HEK293T (cell line): ENCODE data around the gene TWNK.
A peak's percentile ranks its signal among the peaks of the same experiment; 100 is the strongest.

ENCODE experiments used
- CTCF ChIA-PET: fragments of 350-600 bp; formaldehyde crosslinking; extraction: SDS; loops from one replicate; lab custom pipeline; 2021; ENCODE audit warnings: antibody characterized with exemption, inconsistent platforms; lab: Yijun Ruan, JAX
- POLR2A ChIA-PET: fragments of 350-600 bp; formaldehyde crosslinking; extraction: SDS; loops from one replicate; lab custom pipeline; 2020; ENCODE audit warnings: antibody characterized with exemption, inconsistent platforms; lab: Yijun Ruan, JAX
- DNase-seq: peaks from one replicate; pipeline ENCODE4 v3.0.0; 2012; ENCODE audit warnings: mixed read lengths; ENCODE audit errors: extremely low spot score
- ARNT ChIP-seq: fragments of 450-650 bp; IDR thresholded peaks from 2 replicates; pipeline ENCODE4 v1.6.1; 2017; ENCODE audit warnings: mild to moderate bottlenecking
- BHLHE40 ChIP-seq: fragments of 450-650 bp; IDR thresholded peaks from 2 replicates; pipeline ENCODE4 v1.6.1; 2016; ENCODE audit warnings: mild to moderate bottlenecking, moderate library complexity, borderline replicate concordance
- CTBP1 ChIP-seq: fragments of 450-650 bp; IDR thresholded peaks from 2 replicates; pipeline ENCODE4 v1.6.1; 2016; ENCODE audit warnings: borderline replicate concordance
- ELF4 ChIP-seq: fragments of 450-650 bp; IDR thresholded peaks from 2 replicates; pipeline ENCODE4 v1.6.1; 2017; ENCODE audit warnings: antibody characterized with exemption
- FOXA1 ChIP-seq: fragments of 450-650 bp; IDR thresholded peaks from 2 replicates; pipeline ENCODE4 v1.6.1; 2016; ENCODE audit warnings: mild to moderate bottlenecking
- FOXK2 ChIP-seq: fragments of 450-650 bp; IDR thresholded peaks from 2 replicates; pipeline ENCODE4 v1.6.1; 2016; ENCODE audit warnings: mild to moderate bottlenecking
- FOXM1 ChIP-seq: fragments of 450-650 bp; IDR thresholded peaks from 2 replicates; pipeline ENCODE4 v1.6.1; 2017; ENCODE audit warnings: mild to moderate bottlenecking, borderline replicate concordance
- HDGF ChIP-seq: fragments of 450-650 bp; IDR thresholded peaks from 2 replicates; pipeline ENCODE4 v1.6.1; 2017; ENCODE audit warnings: antibody characterized with exemption, borderline replicate concordance
- L3MBTL2 ChIP-seq: fragments of 450-650 bp; conservative IDR thresholded peaks from 2 replicates; pipeline ENCODE4 v1.6.1; 2016; ENCODE audit warnings: mild to moderate bottlenecking
- LEF1 ChIP-seq: fragments of 450-650 bp; IDR thresholded peaks from 2 replicates; pipeline ENCODE4 v1.6.1; 2017; ENCODE audit warnings: mild to moderate bottlenecking, borderline replicate concordance
- NFRKB ChIP-seq: fragments of 450-650 bp; IDR thresholded peaks from 2 replicates; pipeline ENCODE4 v1.6.1; 2016; ENCODE audit warnings: mild to moderate bottlenecking, moderate library complexity
- SP1 ChIP-seq: fragments of 450-650 bp; IDR thresholded peaks from 2 replicates; pipeline ENCODE4 v1.6.1; 2017
- SUZ12 ChIP-seq: fragments of 450-650 bp; IDR thresholded peaks from 2 replicates; pipeline ENCODE4 v1.6.1; 2016; ENCODE audit warnings: mild to moderate bottlenecking
- TARDBP ChIP-seq: fragments of 450-650 bp; IDR thresholded peaks from 2 replicates; pipeline ENCODE4 v1.6.1; 2016
- ZNF384 ChIP-seq: fragments of 450-650 bp; IDR thresholded peaks from 2 replicates; pipeline ENCODE4 v1.6.1; 2016
- TF ChIP-seq, protein P1 (sequence below): fragments of 450-650 bp; IDR thresholded peaks from 2 replicates; pipeline ENCODE4 v1.6.1; 2016

The TWNK gene

DNA sequence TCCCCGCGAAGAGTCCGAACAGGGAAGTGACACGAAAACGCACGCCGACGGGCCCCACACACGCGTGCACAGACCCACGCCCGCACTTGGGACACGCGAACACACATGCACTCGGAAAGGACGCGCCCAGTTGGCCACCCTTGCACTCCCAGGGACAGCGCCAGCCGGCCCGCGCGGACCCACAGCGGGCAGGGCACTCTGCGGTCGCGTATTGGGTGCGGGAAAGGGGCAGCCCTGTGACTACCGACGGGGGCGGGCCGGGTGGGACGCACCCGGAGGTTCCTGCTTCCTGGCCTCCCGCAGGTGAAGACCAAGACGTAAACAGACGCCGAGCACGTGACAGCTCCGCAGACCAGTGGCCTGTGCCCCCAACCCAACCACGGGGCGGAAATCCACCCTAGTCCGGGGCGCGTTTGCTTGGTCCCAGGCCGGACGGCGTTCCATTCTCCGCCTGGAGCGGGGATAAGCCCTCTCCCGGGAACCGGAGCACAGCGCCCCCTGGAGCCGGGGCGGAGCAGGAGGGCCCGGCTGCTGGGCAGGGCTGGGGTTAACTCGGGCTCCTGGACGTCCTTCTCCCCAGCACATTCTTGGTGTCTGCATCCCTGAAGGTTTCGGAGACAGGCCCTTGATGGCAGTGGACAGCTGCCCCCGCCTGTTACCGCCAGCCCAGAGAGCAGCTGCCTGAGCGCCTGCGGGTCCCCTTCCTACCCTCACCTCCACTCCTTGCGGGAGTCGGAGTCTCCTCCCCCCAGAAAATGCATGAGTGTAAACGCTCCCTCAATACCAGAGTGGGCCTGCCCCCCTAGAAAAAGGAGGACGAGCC lies 10.2 kb downstream of the TWNK start:
- TF ChIP-seq LEF1 (no peak), TARDBP (0 out of 2 replicates have a peak, but pooled peaks have one; percentile 9), L3MBTL2 (peak; percentile 28; the same call in 1 of the 2 replicates)
- POLR2A ChIA-PET = interaction anchor here (0.8 to 4.2 kb wide), 12 partner anchors 9 to 84 kb away, joined by 3 to 27 read pairs (median 4); no protein-coding TSS in a partner anchor
- peak; percentile 88 for DNase-seq

DNA sequence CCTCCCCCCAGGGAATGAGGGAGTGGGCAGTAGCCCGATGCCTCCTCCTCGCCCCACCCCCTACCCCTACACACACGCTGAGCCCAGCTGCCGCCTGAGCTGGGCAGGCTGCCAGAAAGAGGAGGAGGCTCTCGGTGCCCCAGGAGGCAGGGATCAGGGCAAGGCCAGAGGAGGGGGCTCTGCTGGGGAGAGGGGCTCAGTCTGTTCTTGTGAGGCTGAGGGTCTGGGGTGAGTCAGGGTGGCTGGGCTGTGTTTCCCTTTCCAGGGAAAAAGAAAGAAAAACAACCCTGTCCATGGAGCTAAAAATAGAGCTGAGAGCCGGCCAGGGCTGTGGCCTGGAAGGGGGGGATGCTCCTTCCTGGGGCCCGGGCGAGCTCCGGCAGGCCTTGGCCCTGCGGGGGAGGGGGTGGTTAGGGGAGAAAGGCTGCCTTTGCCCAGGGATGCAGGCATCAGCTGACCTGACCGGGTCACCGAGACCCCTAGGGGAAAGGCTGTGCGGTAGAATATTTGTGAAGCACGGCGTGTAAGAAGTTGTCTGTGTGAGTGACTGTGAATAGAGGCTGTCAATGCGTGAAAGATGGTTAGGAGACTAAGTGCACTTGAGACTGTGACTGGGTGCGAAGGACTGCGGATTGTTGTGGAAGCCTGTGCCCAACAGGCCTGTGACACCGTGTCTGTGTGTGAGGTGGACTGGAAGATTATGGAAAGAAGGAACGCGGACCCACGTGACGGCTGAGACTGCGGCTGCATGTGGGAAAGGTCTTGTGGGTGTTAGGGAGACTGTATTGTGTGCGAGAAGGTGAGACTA lies 11.0 kb downstream of the TWNK start:
- TF ChIP-seq SP1 (no peak), HDGF (no peak; the same call in 1 of the 2 replicates), L3MBTL2 (no peak), FOXK2 (no peak), ARNT (no peak), FOXA1 (no peak), TARDBP (no peak), CTBP1 (no peak), BHLHE40 (no peak), NFRKB (no peak), ELF4 (no peak), ZNF384 (no peak), SUZ12 (no peak), LEF1 (no peak), FOXM1 (no peak)
- TF ChIP-seq, protein P1, sequence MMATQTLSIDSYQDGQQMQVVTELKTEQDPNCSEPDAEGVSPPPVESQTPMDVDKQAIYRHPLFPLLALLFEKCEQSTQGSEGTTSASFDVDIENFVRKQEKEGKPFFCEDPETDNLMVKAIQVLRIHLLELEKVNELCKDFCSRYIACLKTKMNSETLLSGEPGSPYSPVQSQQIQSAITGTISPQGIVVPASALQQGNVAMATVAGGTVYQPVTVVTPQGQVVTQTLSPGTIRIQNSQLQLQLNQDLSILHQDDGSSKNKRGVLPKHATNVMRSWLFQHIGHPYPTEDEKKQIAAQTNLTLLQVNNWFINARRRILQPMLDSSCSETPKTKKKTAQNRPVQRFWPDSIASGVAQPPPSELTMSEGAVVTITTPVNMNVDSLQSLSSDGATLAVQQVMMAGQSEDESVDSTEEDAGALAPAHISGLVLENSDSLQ = no peak; the same call in 1 of the 2 replicates
- ChIA-PET CTCF (interaction anchor here (0.6 to 3.8 kb wide), 10 partner anchors 10 to 147 kb away, joined by 3 to 50 read pairs (median 4); partner anchors contain the start of genes PDZD7 and SFXN3), POLR2A (interaction anchor here (0.5 to 4.2 kb wide), 9 partner anchors 9 to 85 kb away, joined by 3 to 27 read pairs (median 4); partner anchors contain the start of genes MRPL43 and TWNK)
- DNase-seq = peak; percentile 83

More for the DNA sequence above, 10.2 kb downstream of the TWNK start:
- CTCF ChIA-PET = interaction anchor here (0.7 to 3.8 kb wide), 12 partner anchors 10 to 69 kb away, joined by 3 to 50 read pairs (median 4); partner anchors contain the start of genes PDZD7, SEMA4G and SFXN3

DNA sequence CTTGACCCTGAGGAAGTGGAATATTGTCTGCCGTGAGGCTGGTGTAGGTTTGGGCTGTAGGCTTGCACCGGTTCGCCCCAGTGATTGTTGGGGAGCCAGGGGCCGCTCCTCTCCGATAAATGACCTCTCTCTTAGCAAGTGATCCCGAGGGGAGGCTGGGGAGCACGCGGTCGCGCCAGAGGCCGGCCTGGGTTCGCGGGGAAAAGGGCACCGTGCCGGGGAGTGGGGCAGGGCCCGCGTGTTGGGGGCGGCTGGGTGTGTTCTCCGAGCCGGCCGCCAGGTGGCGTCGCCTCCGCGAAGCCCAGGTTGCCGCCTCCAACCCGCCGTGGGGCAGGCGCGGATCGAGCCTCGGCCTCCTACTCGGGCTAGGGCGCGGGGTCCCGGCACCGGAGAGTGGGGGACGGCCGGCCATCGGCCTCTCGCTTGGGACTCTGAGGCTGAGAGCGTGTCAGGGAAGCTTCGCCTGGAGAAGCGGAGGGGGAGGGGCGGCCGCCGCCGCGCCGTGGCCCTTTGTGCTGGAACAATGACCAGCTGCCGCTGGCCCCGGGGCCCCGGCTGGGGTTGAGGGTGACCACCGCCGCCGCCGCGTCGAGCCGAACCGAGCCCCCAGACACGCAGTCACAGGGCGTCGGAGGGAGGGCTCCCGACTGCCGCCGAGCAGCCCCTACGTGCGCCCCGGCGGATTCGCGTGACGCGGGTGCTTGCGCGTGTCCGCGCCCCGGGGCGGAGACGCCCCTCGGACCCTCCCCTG lies 11.8 kb downstream of the TWNK start:
- DNase-seq = peak; percentile 93
- ChIA-PET CTCF (interaction anchor here (0.7 to 3.8 kb wide), 6 partner anchors 9 to 16 kb away, joined by 4 to 50 read pairs (median 12); partner anchors contain the start of gene MRPL43), POLR2A (interaction anchor here (0.7 to 4.2 kb wide), 8 partner anchors 11 to 44 kb away, joined by 3 to 27 read pairs (median 4); no protein-coding TSS in a partner anchor)
- TF ChIP-seq TARDBP (0 out of 2 replicates have a peak, but pooled peaks have one; percentile 7), FOXK2 (no peak), L3MBTL2 (peak; percentile 26; the same call in 1 of the 2 replicates), LEF1 (peak; percentile 56; the same call in 1 of the 2 replicates)

DNA sequence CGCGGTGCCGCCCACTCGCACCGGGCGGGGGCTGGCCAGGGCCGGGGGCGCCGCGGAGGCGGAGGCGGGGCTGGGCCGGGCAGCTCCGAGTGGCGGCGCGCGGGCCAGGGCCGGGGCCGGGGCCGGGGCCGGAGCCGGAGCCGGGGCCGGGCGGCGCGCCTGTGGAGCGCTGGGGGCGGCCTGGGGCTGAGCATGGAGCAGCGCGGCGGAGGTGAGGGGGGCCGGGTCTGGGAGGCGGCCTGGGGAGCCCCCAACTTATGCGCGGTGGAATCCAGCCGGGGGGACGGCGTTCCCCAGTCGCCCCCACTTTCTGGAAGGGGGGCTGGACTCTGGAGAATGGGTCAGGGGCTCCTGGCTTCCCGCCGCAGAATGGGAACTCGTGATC lies 12.4 kb downstream of the TWNK start, which contains the start of gene LZTS2:
Gene LZTS2 (plus strand): TSS at position 67 of the 385 bp plus-strand sequence. CDS start 2,731 bp downstream, outside the sequence.
- ChIA-PET CTCF (interaction anchor here (0.7 to 2.8 kb wide), 3 partner anchors 12 to 15 kb away, joined by 4 to 12 read pairs (median 5); partner anchors contain the start of gene MRPL43), POLR2A (interaction anchor here (0.7 to 3.7 kb wide), 5 partner anchors 11 to 44 kb away, joined by 4 to 27 read pairs (median 5); no protein-coding TSS in a partner anchor)
- no peak for DNase-seq
- 0 out of 2 replicates have a peak, but pooled peaks have one; percentile 39 for TF ChIP-seq FOXM1
- TF ChIP-seq LEF1 = no peak

DNA sequence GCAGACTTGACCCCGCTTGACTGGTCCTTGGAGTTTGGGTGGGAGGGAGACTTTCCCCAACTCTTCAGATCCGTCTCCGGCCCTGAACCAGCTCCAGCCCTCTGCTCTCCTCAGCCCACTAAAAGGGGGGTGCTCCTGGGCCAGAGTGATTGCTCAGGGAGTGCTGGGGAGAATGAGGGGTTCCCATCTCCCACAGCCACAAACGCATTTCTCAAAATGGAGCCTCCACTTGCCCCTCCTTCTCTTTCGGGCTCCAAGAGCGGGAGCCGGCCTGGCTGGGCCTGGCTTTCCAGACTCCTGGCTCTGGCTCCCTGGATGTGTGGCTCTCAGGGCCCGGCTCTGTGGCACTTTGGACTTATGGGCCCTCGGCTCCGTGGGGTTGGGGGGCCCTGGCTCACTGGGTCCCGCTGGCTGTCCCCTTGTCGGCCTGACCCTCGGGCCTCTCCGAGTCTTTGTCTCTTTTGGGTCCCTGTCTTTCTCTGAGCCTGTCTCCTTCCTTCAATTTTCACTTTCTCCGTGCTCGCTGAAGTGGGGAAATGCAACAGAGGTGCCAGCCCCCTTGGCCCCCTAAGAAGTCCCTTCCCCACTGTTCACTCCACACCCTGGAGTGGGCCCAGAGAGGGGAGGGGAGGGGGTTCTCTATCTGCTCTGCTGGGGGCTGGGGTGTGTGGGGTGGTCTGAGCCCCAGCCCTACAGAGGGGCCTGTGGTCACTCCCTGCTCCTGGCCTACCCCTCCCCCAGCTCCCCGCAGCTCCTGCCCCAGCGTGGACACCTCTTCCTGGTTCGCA lies 13.0 kb downstream of the TWNK start:
- ChIA-PET POLR2A (interaction anchor here (0.9 to 3.7 kb wide), 4 partner anchors 10 to 16 kb away, joined by 4 to 27 read pairs (median 8); no protein-coding TSS in a partner anchor), CTCF (interaction anchor here (1.0 to 2.8 kb wide), 4 partner anchors 11 to 18 kb away, joined by 3 to 12 read pairs (median 6); no protein-coding TSS in a partner anchor)
- no peak for DNase-seq
- TF ChIP-seq, protein P1 = no peak
- TF ChIP-seq FOXK2 (no peak), NFRKB (no peak), TARDBP (no peak), CTBP1 (no peak), LEF1 (no peak), L3MBTL2 (no peak)
